Fibroblast of lung (primary cell): ENCODE results near the gene NTN4.

Source experiments
- CTCF ChIP-seq, 2 donors: IDR thresholded peaks in 1 of 2; conservative IDR thresholded peaks in 1 of 2; 1 replicate in 1 of 2; 2 replicates in 1 of 2; pipeline ENCODE4 v1.5.1; 2011 to 2012; ENCODE audit warnings: low read length in 2 of 2, control low read depth in 1 of 2, inconsistent platforms in 1 of 2, low read depth in 1 of 2, mild to moderate bottlenecking in 1 of 2
- EZH2 ChIP-seq: IDR thresholded peaks from 2 replicates; pipeline ENCODE4 v1.5.1; 2012; ENCODE audit warnings: low read length, control low read depth, mild to moderate bottlenecking; ENCODE audit errors: missing control alignments

- TF ChIP-seq CTCF (conservative IDR thresholded peaks at IDR 0.05 in 1 of 2, IDR thresholded peaks at IDR 0.05 in 1 of 2; ENCODE audit: low read depth in 1 of 2, low read length in 2 of 2) = no peak
- no peak for TF ChIP-seq EZH2
Measured at GRCh38 chr12:95731519-95731958, 59.0 kb downstream of the NTN4 start.
